GM18517 (cell line): ENCODE measurements around the gene PAX7.
"Not testable (repeated sequence)": the region's sequence is repeated elsewhere in the genome, so short reads cannot be mapped to it uniquely, and the experiment has no call there.

ENCODE experiments used
- ATAC-seq: cut with Tn5 transposase; IDR thresholded peaks from one replicate; pipeline ENCODE4 v1.9.1; 2021; ENCODE audit warnings: mild to moderate bottlenecking, moderate library complexity; ENCODE audit not compliant: unreplicated experiment

PAX7 gene

GRCh38 chr1:18630511-18631495 lies at the start of gene PAX7:
TSS of gene PAX7 (plus strand) at chr1:18630846. CDS start at chr1:18631604, 758 bp downstream.
- no peak for ATAC-seq

GRCh38 chr1:18581420-18581880 lies 49.2 kb upstream of the PAX7 start:
- ATAC-seq, result no peak

- no peak for ATAC-seq
Observed at GRCh38 chr1:18582890-18583289, 47.8 kb upstream of the PAX7 start.

- no peak for ATAC-seq
Observed at GRCh38 chr1:18583326-18583941, 47.2 kb upstream of the PAX7 start.

- not testable (repeated sequence) for ATAC-seq
Observed at GRCh38 chr1:18586016-18586415, 44.6 kb upstream of the PAX7 start.

- no peak for ATAC-seq
Observed at GRCh38 chr1:18588093-18588492, 42.6 kb upstream of the PAX7 start.

GRCh38 chr1:18592368-18592767 lies 38.3 kb upstream of the PAX7 start:
- ATAC-seq, result no peak

- no peak for ATAC-seq
Observed at GRCh38 chr1:18597160-18598042, 33.2 kb upstream of the PAX7 start.

GRCh38 chr1:18599086-18599485 lies 31.6 kb upstream of the PAX7 start:
- no peak for ATAC-seq

- ATAC-seq, result no peak
Observed at GRCh38 chr1:18599704-18600103, 30.9 kb upstream of the PAX7 start.

GRCh38 chr1:18602533-18603211 lies 28.0 kb upstream of the PAX7 start:
- ATAC-seq, result no peak

GRCh38 chr1:18603212-18603852 lies 27.3 kb upstream of the PAX7 start:
- no peak for ATAC-seq

- ATAC-seq, result no peak
Observed at GRCh38 chr1:18606443-18607288, 24.0 kb upstream of the PAX7 start.

GRCh38 chr1:18607289-18607760 lies 23.3 kb upstream of the PAX7 start:
- ATAC-seq, result no peak

- ATAC-seq, result no peak
Observed at GRCh38 chr1:18608534-18608933, 22.1 kb upstream of the PAX7 start.

- no peak for ATAC-seq
Observed at GRCh38 chr1:18611311-18611710, 19.3 kb upstream of the PAX7 start.

GRCh38 chr1:18612073-18612472 lies 18.6 kb upstream of the PAX7 start:
- ATAC-seq, result no peak

GRCh38 chr1:18614069-18614735 lies 16.4 kb upstream of the PAX7 start:
- no peak for ATAC-seq
